HEK293 (cell line): Measurements from ENCODE around the gene CST9L.

Experiments
- CTCF ChIP-seq: fragments of 450-650 bp; formaldehyde crosslinking; IDR thresholded peaks from 2 replicates; pipeline ENCODE4 v1.5.1; 2016; ENCODE audit warnings: missing biosample characterization, missing genetic modification characterization
- GLI2 ChIP-seq: fragments of 450-650 bp; formaldehyde crosslinking; IDR thresholded peaks from 2 replicates; pipeline ENCODE4; 2017; ENCODE audit warnings: missing biosample characterization, missing genetic modification characterization, low read depth, borderline replicate concordance
- HOXA7 ChIP-seq: sonication (generic); formaldehyde crosslinking; IDR thresholded peaks from 2 replicates; pipeline ENCODE4 v1.8.1; 2022; ENCODE audit warnings: missing genetic modification reagents, borderline replicate concordance
- KLF10 ChIP-seq: fragments of 450-650 bp; IDR thresholded peaks from 2 replicates; pipeline ENCODE4 v1.5.1; 2018; ENCODE audit warnings: missing biosample characterization, mild to moderate bottlenecking, missing genetic modification characterization
- KLF16 ChIP-seq: fragments of 450-650 bp; formaldehyde crosslinking; IDR thresholded peaks from 2 replicates; pipeline ENCODE4 v1.5.1; 2017; ENCODE audit warnings: missing biosample characterization, missing genetic modification characterization
- PRDM1 ChIP-seq: fragments of 450-650 bp; formaldehyde crosslinking; IDR thresholded peaks from 2 replicates; pipeline ENCODE4; 2016; ENCODE audit warnings: missing biosample characterization, missing genetic modification characterization
- PRDM10 ChIP-seq: fragments of 450-650 bp; formaldehyde crosslinking; IDR thresholded peaks from 2 replicates; pipeline ENCODE4 v1.5.1; 2016; ENCODE audit warnings: missing biosample characterization, missing genetic modification characterization
- ZBTB1 ChIP-seq: fragments of 450-650 bp; formaldehyde crosslinking; IDR thresholded peaks from 2 replicates; pipeline ENCODE4 v1.5.1; 2016; ENCODE audit warnings: missing biosample characterization, missing genetic modification characterization
- ZBTB7A ChIP-seq: fragments of 450-650 bp; formaldehyde crosslinking; IDR thresholded peaks from 2 replicates; pipeline ENCODE4 v1.5.1; 2016; ENCODE audit warnings: low read depth, missing biosample characterization, missing genetic modification characterization
- ZNF184 ChIP-seq: fragments of 450-650 bp; IDR thresholded peaks from 2 replicates; pipeline ENCODE4 v1.5.1; 2018; ENCODE audit warnings: missing biosample characterization, mild to moderate bottlenecking, missing genetic modification characterization
- ZNF660 ChIP-seq: fragments of 450-650 bp; IDR thresholded peaks from 2 replicates; pipeline ENCODE4 v1.5.1; 2018; ENCODE audit warnings: missing biosample characterization, mild to moderate bottlenecking, missing genetic modification characterization
- ZSCAN16 ChIP-seq: fragments of 450-650 bp; formaldehyde crosslinking; IDR thresholded peaks from 2 replicates; pipeline ENCODE4 v1.5.1; 2016; ENCODE audit warnings: missing biosample characterization, missing genetic modification characterization
- TF ChIP-seq, protein P1 (sequence below): sonication (generic); formaldehyde crosslinking; IDR thresholded peaks from 2 replicates; pipeline ENCODE4 v1.8.1; 2022; ENCODE audit warnings: mild to moderate bottlenecking, moderate library complexity, missing genetic modification reagents
- TF ChIP-seq, protein P2 (sequence below): fragments of 450-650 bp; formaldehyde crosslinking; optimal IDR thresholded peaks from 2 replicates; pipeline ENCODE3; 2016; ENCODE audit warnings: missing biosample characterization, mild to moderate bottlenecking, missing genetic modification characterization

DNA sequence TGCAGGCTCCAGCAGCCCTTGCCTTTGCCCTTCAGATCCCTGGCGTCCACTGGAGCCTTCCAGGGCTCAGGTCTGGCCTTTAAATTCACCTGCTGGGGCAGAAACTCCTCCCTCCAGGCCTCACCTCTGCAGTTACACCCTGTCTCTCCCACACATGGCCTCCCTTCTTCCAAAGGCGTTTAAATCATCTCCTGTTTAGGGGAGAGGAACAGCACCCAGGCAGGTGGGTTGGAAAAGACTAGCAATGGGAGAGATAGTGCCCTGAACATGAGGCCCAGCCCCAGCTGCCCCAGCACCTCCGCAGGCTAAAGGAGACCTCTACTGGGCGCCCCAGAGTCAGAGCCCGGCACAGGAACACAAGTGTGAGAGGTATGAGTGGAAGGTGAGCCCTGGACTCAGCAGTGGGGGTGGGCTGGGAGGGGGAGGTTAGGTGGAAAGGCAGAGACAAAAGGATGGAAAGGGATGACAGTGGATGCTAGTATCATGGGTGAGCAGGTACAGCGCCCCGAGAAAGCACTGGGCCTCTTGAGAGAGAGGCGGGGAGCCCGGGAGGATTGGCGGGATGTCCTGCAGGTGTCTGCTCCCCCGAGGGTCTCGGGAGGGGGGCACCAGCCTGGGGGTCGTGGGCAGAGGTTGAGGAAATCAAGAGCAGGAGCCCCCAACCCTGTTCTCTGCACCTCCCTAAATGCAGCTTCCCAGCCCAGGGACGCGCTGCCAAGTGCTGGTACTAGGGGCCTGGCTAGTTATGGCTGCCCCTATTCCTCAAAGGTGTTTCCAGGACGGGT, 37.8 kb upstream of the CST9L start, which contains the start of gene CST9:
- no peak for TF ChIP-seq ZBTB1
- TF ChIP-seq ZNF184 (tag by site-specific recombination): no peak
- TF ChIP-seq, protein P1, sequence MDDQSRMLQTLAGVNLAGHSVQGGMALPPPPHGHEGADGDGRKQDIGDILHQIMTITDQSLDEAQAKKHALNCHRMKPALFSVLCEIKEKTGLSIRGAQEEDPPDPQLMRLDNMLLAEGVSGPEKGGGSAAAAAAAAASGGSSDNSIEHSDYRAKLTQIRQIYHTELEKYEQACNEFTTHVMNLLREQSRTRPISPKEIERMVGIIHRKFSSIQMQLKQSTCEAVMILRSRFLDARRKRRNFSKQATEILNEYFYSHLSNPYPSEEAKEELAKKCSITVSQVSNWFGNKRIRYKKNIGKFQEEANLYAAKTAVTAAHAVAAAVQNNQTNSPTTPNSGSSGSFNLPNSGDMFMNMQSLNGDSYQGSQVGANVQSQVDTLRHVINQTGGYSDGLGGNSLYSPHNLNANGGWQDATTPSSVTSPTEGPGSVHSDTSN (CRISPR knock-in tag): no peak
- TF ChIP-seq ZNF660 (tag by site-specific recombination): no peak
- TF ChIP-seq CTCF (tag by site-specific recombination): no peak
- no peak for TF ChIP-seq GLI2 (tag by site-specific recombination)
- TF ChIP-seq PRDM10 (tag by site-specific recombination): no peak
- no peak for TF ChIP-seq ZBTB7A (tag by site-specific recombination)
- TF ChIP-seq KLF16 (tag by site-specific recombination): no peak
- no peak for TF ChIP-seq HOXA7 (CRISPR knock-in tag)
- no peak for TF ChIP-seq ZSCAN16 (tag by site-specific recombination)
- TF ChIP-seq KLF10 (tag by site-specific recombination): no peak
- TF ChIP-seq PRDM1 (tag by site-specific recombination): no peak
- TF ChIP-seq, protein P2, sequence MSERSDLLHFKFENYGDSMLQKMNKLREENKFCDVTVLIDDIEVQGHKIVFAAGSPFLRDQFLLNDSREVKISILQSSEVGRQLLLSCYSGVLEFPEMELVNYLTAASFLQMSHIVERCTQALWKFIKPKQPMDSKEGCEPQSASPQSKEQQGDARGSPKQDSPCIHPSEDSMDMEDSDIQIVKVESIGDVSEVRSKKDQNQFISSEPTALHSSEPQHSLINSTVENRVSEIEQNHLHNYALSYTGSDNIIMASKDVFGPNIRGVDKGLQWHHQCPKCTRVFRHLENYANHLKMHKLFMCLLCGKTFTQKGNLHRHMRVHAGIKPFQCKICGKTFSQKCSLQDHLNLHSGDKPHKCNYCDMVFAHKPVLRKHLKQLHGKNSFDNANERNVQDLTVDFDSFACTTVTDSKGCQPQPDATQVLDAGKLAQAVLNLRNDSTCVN (tag by site-specific recombination): no peak
